IPS-20b (cell line): Measurements from ENCODE around the gene THEMIS.
"Not testable (repeated sequence)": the region's sequence is repeated elsewhere in the genome, so short reads cannot be mapped to it uniquely, and the experiment has no call there.

Source experiments
- H3K27ac ChIP-seq: one replicate; pipeline ENCODE4 v1.5.1; 2013; ENCODE audit warnings: low read length
- H3K27me3 ChIP-seq: 2 replicates; pipeline ENCODE4 v1.6.1; 2013; ENCODE audit warnings: mild to moderate bottlenecking, low read length, inconsistent platforms; ENCODE audit not compliant: insufficient read depth
- H3K36me3 ChIP-seq: 2 replicates; pipeline ENCODE4 v1.6.1; 2013; ENCODE audit warnings: low read depth, mild to moderate bottlenecking, inconsistent platforms, low read length, moderate library complexity; ENCODE audit not compliant: insufficient read depth
- H3K4me1 ChIP-seq: 2 replicates; pipeline ENCODE4 v1.6.1; 2013; ENCODE audit warnings: mild to moderate bottlenecking, control low read depth, inconsistent platforms, low read length, moderate library complexity; ENCODE audit not compliant: insufficient read depth
- H3K4me3 ChIP-seq: 2 replicates; pipeline ENCODE4 v1.5.1; 2013; ENCODE audit warnings: mild to moderate bottlenecking, low read length, inconsistent platforms
- H3K9ac ChIP-seq: 2 replicates; pipeline ENCODE4 v1.6.1; 2013; ENCODE audit warnings: low read depth, mild to moderate bottlenecking, inconsistent platforms, low read length, moderate library complexity
- H3K9me3 ChIP-seq: 2 replicates; pipeline ENCODE4 v1.6.1; 2013; ENCODE audit warnings: mild to moderate bottlenecking, low read depth, low read length, inconsistent platforms; ENCODE audit not compliant: insufficient read depth

The THEMIS gene

DNA sequence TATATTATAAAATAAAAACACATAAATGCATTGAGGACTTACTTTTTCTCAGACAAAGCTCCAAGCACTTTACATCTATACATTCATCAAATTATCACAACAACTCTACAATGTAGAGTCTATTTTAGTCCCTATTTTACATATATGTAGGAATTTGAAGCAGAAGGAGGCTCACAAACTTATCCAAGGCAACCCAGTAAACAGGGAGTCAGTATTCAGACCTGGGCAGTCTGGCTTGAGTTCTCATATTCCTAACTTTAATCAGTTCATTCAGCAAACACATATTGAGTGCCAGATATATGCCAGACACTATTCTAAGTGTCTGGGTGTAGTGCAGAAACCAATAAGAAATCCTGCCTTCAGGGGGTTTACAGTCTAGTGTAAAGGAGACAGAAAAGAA lies 194.6 kb downstream of the THEMIS start:
- Histone ChIP-seq H3K27me3 (no peaks in the 10 kb centered on the region), H3K4me3 (no peak overlapping the region), H3K9me3 (no peaks in the 10 kb centered on the region), H3K27ac (no peak overlapping the region), H3K36me3 (no peaks in the 10 kb centered on the region), H3K9ac (no peak overlapping the region), H3K4me1 (no peaks in the 10 kb centered on the region)

DNA sequence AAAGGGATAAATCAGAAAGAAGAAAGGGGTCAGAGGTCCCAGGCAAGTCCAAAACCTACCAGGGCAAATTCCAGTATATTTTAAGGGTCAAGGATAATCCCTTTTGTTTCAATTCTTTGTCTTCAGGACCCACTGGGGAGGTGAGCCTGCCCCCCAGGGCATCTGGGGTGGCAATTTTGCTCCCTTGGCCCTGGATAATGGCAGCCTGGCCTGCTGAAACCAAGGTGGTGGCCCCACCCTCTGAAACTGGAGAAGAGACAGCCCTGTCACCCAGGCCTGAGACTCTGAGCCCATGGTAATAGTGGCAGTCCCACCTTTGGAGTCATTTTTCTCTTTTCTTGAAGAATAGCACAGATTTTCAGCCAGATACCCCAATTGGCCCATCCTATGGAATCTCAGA lies 205.8 kb downstream of the THEMIS start:
- Histone ChIP-seq H3K27ac (no peak overlapping the region), H3K4me1 (no peaks in the 10 kb centered on the region), H3K9me3 (no peaks in the 10 kb centered on the region), H3K27me3 (no peaks in the 10 kb centered on the region), H3K4me3 (no peak overlapping the region), H3K36me3 (no peaks in the 10 kb centered on the region), H3K9ac (no peak overlapping the region)

DNA sequence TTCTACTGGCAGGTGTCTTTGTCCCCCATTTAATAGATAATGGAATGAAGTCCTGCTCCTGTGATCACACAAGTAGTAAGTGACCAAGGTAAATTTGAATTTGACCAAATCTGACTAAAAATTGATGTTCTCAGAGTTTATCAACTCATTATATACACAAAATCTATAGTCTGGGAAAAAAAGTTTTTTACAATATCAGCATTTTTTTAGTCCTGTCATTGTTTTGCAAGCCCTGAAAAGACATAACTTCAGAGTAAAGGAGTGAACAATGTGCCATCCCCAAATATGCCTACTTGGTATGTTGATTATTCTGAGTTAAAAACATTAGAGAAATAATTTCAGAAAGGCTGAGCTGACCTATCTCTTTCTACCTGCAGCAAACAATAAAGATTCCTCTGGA lies 209.7 kb downstream of the THEMIS start:
- no peak overlapping the region for H3K9ac ChIP-seq
- no peaks in the 10 kb centered on the region for H3K4me1 ChIP-seq
- H3K36me3 ChIP-seq: no peaks in the 10 kb centered on the region
- H3K4me3 ChIP-seq: no peak overlapping the region
- no peaks in the 10 kb centered on the region for H3K27me3 ChIP-seq
- H3K27ac ChIP-seq: no peak overlapping the region
- no peaks in the 10 kb centered on the region for H3K9me3 ChIP-seq

- Histone ChIP-seq H3K9ac (no peak overlapping the region), H3K27ac (no peak overlapping the region), H3K9me3 (no peaks in the 10 kb centered on the region), H3K36me3 (no peaks in the 10 kb centered on the region), H3K4me3 (no peak overlapping the region), H3K27me3 (no peaks in the 10 kb centered on the region), H3K4me1 (0 out of 2 replicates have a peak, but pooled peaks cover 3% of the 10 kb centered on the region)
Observed at GRCh38 chr6:127690588-127690987, 210.3 kb downstream of the THEMIS start.

DNA sequence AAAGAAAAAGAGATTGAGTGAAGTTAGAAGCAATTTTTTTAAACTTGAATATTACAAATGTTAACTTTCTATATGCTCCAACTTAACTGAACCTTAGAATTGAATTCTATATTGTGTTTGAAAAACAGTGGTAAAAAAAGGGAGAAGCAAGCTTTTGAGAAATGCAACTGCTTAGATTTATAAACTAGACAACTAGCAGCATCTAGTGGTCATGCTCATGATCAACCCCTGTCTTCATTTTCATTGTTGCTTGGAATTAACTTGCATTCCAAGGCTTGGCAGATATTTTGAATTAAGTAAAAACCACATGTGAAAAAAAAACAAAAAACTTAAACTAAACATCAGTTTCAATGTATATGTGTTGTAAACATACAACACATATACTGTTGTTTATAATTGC lies 210.8 kb downstream of the THEMIS start:
- no peak overlapping the region for H3K27ac ChIP-seq
- no peaks in the 10 kb centered on the region for H3K36me3 ChIP-seq
- H3K4me3 ChIP-seq: no peak overlapping the region
- no peaks in the 10 kb centered on the region for H3K9me3 ChIP-seq
- no peaks in the 10 kb centered on the region for H3K27me3 ChIP-seq
- no peak overlapping the region for H3K9ac ChIP-seq
- 0 out of 2 replicates have a peak, but pooled peaks cover 3% of the 10 kb centered on the region for H3K4me1 ChIP-seq

GRCh38 chr6:127687490-127687889 lies 213.4 kb downstream of the THEMIS start:
- not testable (repeated sequence) for H3K9me3 ChIP-seq, H3K27me3 ChIP-seq, H3K4me3 ChIP-seq, H3K27ac ChIP-seq, H3K9ac ChIP-seq, H3K36me3 ChIP-seq, H3K4me1 ChIP-seq

DNA sequence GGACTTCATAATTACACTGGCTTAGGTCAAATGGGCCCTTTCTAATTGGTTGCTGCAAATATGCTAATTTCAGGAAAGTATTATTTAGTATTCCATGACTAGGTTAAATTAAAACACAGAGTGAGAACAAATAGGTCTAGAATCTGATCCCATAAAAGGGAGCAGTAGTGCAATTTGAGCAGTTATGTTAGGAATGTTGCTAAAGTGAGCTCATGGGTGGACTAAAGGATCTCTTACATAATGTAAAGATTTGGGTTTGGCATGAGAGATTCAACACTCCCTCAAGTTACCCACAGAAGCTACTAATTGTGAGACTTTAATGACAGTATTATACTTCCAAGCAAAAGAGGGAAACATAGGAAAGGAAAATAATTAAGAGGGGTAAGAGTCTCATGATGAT lies 214.8 kb downstream of the THEMIS start:
- H3K27ac ChIP-seq: no peak overlapping the region
- H3K4me3 ChIP-seq: no peak overlapping the region
- no peaks in the 10 kb centered on the region for H3K36me3 ChIP-seq
- H3K27me3 ChIP-seq: no peaks in the 10 kb centered on the region
- no peak overlapping the region for H3K9ac ChIP-seq
- 0 out of 2 replicates have a peak, but pooled peaks cover 3% of the 10 kb centered on the region for H3K4me1 ChIP-seq
- no peaks in the 10 kb centered on the region for H3K9me3 ChIP-seq

- H3K4me3 ChIP-seq: no peak overlapping the region
- H3K9me3 ChIP-seq: no peaks in the 10 kb centered on the region
- H3K36me3 ChIP-seq: no peaks in the 10 kb centered on the region
- no peak overlapping the region for H3K27ac ChIP-seq
- no peaks in the 10 kb centered on the region for H3K27me3 ChIP-seq
- H3K9ac ChIP-seq: no peak overlapping the region
- 0 out of 2 replicates have a peak, but pooled peaks cover 3% of the 10 kb centered on the region for H3K4me1 ChIP-seq
Observed at GRCh38 chr6:127684501-127684900, 216.4 kb downstream of the THEMIS start.
